DOHH2 (cell line): Measurements from ENCODE around the gene SCNN1A.

Experiments used
- H3F3A ChIP-seq: fragments of 200-600 bp; sonication (generic), shearing (Covaris generic); 2 replicates; pipeline ENCODE4 v1.6.0; 2016; ENCODE audit warnings: antibody characterized with exemption, mild to moderate bottlenecking; ENCODE audit not compliant: control insufficient read depth, insufficient read depth
- H3K27ac ChIP-seq: fragments of 200-600 bp; sonication (generic); 2 replicates; pipeline ENCODE4 v1.5.1; 2014; ENCODE audit warnings: low read depth, mild to moderate bottlenecking, low read length, moderate library complexity
- H3K27me3 ChIP-seq: fragments of 200-600 bp; sonication (generic); 2 replicates; pipeline ENCODE4 v1.6.1; 2014; ENCODE audit warnings: mild to moderate bottlenecking, low read length, mixed read lengths; ENCODE audit not compliant: control insufficient read depth
- H3K36me3 ChIP-seq: fragments of 200-600 bp; sonication (generic); 2 replicates; pipeline ENCODE4 v1.6.1; 2014; ENCODE audit warnings: mild to moderate bottlenecking, low read length, moderate library complexity, mixed read lengths; ENCODE audit not compliant: control insufficient read depth
- H3K4me1 ChIP-seq: fragments of 200-600 bp; sonication (generic); 2 replicates; pipeline ENCODE4 v1.6.1; 2014; ENCODE audit warnings: mild to moderate bottlenecking, low read length, mixed read lengths; ENCODE audit not compliant: control insufficient read depth
- H3K4me2 ChIP-seq: fragments of 200-600 bp; sonication (generic); 2 replicates; pipeline ENCODE4 v1.6.0; 2014; ENCODE audit warnings: mild to moderate bottlenecking, low read length, moderate library complexity
- H3K4me3 ChIP-seq: fragments of 200-600 bp; sonication (generic); 2 replicates; pipeline ENCODE4 v1.5.1; 2014; ENCODE audit warnings: mild to moderate bottlenecking, low read length, mixed read lengths
- H3K79me2 ChIP-seq: fragments of 200-600 bp; sonication (generic); 2 replicates; pipeline ENCODE4 v1.6.1; 2014; ENCODE audit warnings: mild to moderate bottlenecking, low read length, mixed read lengths; ENCODE audit not compliant: control insufficient read depth
- H3K9me2 ChIP-seq: fragments of 200-600 bp; sonication (generic); replicated peaks from 2 replicates; pipeline ENCODE4 v1.6.1; 2014; ENCODE audit warnings: mild to moderate bottlenecking, low read length, mixed read lengths; ENCODE audit not compliant: control insufficient read depth
- H3K9me3 ChIP-seq: fragments of 200-600 bp; sonication (generic); 2 replicates; pipeline ENCODE4 v1.6.1; 2014; ENCODE audit warnings: antibody characterized with exemption, low read length, mixed read lengths; ENCODE audit not compliant: control insufficient read depth, insufficient read depth
- H4K20me1 ChIP-seq: fragments of 200-600 bp; sonication (generic); 2 replicates; pipeline ENCODE4 v1.6.0; 2014; ENCODE audit warnings: low read depth, mild to moderate bottlenecking, antibody characterized with exemption, low read length, moderate library complexity; ENCODE audit not compliant: control insufficient read depth, insufficient read depth
- EZH2phosphoT487 ChIP-seq: fragments of 200-600 bp; sonication (generic); IDR thresholded peaks from 2 replicates; pipeline ENCODE4 v1.6.1; 2017; ENCODE audit warnings: borderline replicate concordance, mild to moderate bottlenecking, antibody characterized with exemption, low read length, moderate library complexity, mixed read lengths
- TF ChIP-seq, protein P1 (sequence below): fragments of 200-600 bp; sonication (generic); IDR thresholded peaks from one replicate; pipeline ENCODE4 v1.5.1; 2014; ENCODE audit warnings: antibody characterized with exemption, mild to moderate bottlenecking, low read depth, low read length; ENCODE audit not compliant: poor library complexity, severe bottlenecking

The SCNN1A gene

GRCh38 chr12:6315184-6315583 lies 60.2 kb downstream of the SCNN1A start:
- Histone ChIP-seq H3K9me2 (no peaks in the 10 kb centered on the region), H3K4me2 (no peak overlapping the region), H3K27ac (no peak overlapping the region), H3F3A (no peaks in the 10 kb centered on the region), H3K36me3 (no peaks in the 10 kb centered on the region), H3K79me2 (no peaks in the 10 kb centered on the region), H3K27me3 (peaks cover 17% of the 10 kb centered on the region), H3K4me1 (no peaks in the 10 kb centered on the region), H4K20me1 (no peaks in the 10 kb centered on the region), H3K4me3 (no peak overlapping the region), H3K9me3 (no peaks in the 10 kb centered on the region)
- TF ChIP-seq, protein P1, sequence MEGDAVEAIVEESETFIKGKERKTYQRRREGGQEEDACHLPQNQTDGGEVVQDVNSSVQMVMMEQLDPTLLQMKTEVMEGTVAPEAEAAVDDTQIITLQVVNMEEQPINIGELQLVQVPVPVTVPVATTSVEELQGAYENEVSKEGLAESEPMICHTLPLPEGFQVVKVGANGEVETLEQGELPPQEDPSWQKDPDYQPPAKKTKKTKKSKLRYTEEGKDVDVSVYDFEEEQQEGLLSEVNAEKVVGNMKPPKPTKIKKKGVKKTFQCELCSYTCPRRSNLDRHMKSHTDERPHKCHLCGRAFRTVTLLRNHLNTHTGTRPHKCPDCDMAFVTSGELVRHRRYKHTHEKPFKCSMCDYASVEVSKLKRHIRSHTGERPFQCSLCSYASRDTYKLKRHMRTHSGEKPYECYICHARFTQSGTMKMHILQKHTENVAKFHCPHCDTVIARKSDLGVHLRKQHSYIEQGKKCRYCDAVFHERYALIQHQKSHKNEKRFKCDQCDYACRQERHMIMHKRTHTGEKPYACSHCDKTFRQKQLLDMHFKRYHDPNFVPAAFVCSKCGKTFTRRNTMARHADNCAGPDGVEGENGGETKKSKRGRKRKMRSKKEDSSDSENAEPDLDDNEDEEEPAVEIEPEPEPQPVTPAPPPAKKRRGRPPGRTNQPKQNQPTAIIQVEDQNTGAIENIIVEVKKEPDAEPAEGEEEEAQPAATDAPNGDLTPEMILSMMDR = no peak

- Histone ChIP-seq H3K79me2 (no peaks in the 10 kb centered on the region), H3K36me3 (no peaks in the 10 kb centered on the region), H3K4me1 (no peaks in the 10 kb centered on the region), H3K4me3 (no peak overlapping the region), H3K27ac (no peak overlapping the region), H4K20me1 (no peaks in the 10 kb centered on the region), H3F3A (no peaks in the 10 kb centered on the region), H3K27me3 (peaks cover 14% of the 10 kb centered on the region), H3K4me2 (no peak overlapping the region), H3K9me3 (no peaks in the 10 kb centered on the region), H3K9me2 (no peaks in the 10 kb centered on the region)
- TF ChIP-seq, protein P1 = no peak
- no peak for TF ChIP-seq EZH2phosphoT487
These were observed 60.6 kb downstream of the SCNN1A start for GRCh38 chr12:6314776-6315175.

DNA sequence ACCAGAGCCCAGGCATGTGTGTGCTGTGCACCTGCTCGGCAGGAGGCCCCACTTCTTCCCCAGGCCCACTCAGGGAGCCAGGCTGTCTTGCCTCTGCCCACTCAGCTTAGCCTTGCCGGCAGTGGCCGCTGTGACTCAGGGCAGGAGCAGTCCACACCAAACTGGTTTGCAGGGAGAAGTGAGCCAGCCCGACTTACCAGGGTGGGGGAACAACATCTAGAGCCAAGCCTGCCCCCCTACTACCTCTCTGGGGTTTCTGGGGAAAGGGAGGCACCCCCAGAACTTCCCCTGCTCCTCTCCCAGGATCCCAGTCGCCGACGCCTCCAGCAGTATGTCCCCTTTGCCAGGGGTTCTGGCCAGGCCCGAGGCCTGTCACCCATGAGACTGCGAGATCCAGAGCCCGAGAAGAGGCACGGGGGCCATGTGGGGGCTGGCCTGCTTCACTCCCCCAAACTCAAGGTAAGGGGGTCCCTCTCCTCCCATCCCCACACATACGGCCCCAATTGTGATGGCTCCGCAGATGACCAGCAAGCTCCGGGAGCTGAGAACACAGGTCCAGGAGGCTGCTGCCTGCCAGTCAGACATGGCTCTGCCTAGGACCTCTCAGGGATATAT lies 61.9 kb downstream of the SCNN1A start:
- Histone ChIP-seq H4K20me1 (no peaks in the 10 kb centered on the region), H3K27ac (no peak overlapping the region)

More for the DNA sequence above, 61.9 kb downstream of the SCNN1A start:
- H3K79me2 ChIP-seq = no peaks in the 10 kb centered on the region
- no peak overlapping the region for H3K4me2 ChIP-seq
- no peaks in the 10 kb centered on the region for H3K9me2 ChIP-seq
- no peak for TF ChIP-seq EZH2phosphoT487
- TF ChIP-seq, protein P1 = no peak
- H3K27me3 ChIP-seq = peaks cover 9% of the 10 kb centered on the region
- no peaks in the 10 kb centered on the region for H3K4me1 ChIP-seq
- no peaks in the 10 kb centered on the region for H3K36me3 ChIP-seq
- H3F3A ChIP-seq = no peaks in the 10 kb centered on the region
- no peaks in the 10 kb centered on the region for H3K9me3 ChIP-seq
- no peak overlapping the region for H3K4me3 ChIP-seq
